Medulla oblongata (tissue), 1 donor: ENCODE results near the gene ELMO1.

Source experiments
- DNase-seq: peaks from one replicate; pipeline ENCODE4 v3.0.0-alpha.2; 2015; ENCODE audit errors: extremely low spot score

ELMO1 gene

GRCh38 chr7:37471619-37472018, 23.0 kb upstream of the ELMO1 start:
- DNase-seq = no peak

- DNase-seq = no peak
Measured at GRCh38 chr7:37467002-37467401, 18.3 kb upstream of the ELMO1 start.

DNA sequence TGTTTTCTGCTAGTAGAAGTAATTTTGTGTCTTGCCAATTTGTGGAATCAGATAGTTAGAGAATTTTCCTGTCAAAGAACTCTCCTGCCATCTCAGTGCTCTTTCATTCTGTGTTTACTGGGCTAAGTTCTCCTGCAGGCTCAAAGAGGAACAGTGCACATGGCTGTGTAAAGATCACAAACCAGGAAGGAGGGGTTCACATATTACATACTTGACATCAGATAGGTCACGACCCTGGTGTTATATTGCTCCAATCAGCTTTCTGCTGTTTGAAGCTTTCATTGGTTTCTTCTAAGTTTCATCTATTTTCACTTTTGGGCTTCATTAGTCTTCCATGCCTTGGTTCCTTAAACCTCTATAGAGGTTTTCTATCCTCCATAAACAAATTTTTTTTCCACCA, 13.5 kb upstream of the ELMO1 start:
- no peak for DNase-seq

GRCh38 chr7:37455081-37455480, 6.4 kb upstream of the ELMO1 start:
- DNase-seq = no peak

- no peak for DNase-seq
Measured at GRCh38 chr7:37452346-37452745, 3.7 kb upstream of the ELMO1 start.

DNA sequence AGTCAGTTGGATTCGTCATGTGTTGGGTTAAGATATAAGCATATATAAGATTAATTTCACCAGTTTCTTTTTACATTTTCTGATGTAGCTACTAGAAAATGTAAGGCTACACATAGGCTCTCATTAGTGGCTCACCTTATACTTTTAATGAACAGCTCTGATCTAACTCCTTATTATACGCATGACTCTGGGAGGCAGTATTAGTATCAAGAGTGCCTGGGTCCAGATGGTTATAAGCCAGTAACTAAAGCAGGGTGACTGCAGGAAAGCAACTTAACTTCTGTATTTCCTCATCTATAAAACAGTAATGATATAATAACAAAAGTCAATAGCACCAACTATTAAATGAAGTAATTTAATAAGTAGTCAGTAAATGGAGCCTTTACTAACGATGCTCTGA, 1.4 kb upstream of the ELMO1 start:
- DNase-seq = peak; percentile 44

GRCh38 chr7:37449621-37450020, 957 bp upstream of the ELMO1 start:
- DNase-seq = peak; percentile 34

GRCh38 chr7:37448011-37448635, 541 bp downstream of the ELMO1 start:
- no peak for DNase-seq

- no peak for DNase-seq
Measured at GRCh38 chr7:37446371-37446770, 2.3 kb downstream of the ELMO1 start.

DNA sequence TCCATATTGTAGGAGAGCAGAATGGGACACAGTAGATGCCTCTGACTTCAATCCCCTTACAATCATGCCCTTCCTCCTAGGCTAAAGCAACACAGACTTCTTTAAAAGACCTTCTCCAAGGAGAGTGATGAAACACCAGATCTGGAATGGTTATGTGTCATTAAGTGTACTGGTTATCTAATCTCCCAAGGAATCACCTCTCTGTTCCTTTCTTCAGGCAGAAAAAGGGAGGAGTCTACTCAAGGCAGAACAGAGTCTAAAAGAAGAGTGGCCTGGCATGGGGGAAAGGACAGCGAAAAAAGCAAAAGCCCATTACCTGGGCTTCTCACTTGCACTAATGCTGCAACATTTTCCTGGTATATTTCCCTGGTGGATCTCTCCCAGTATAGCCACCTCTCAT, 2.9 kb downstream of the ELMO1 start:
- no peak for DNase-seq

GRCh38 chr7:37445064-37445723, 3.5 kb downstream of the ELMO1 start:
- peak; percentile 80 for DNase-seq

GRCh38 chr7:37443627-37444026, 5.0 kb downstream of the ELMO1 start:
- DNase-seq = no peak

DNA sequence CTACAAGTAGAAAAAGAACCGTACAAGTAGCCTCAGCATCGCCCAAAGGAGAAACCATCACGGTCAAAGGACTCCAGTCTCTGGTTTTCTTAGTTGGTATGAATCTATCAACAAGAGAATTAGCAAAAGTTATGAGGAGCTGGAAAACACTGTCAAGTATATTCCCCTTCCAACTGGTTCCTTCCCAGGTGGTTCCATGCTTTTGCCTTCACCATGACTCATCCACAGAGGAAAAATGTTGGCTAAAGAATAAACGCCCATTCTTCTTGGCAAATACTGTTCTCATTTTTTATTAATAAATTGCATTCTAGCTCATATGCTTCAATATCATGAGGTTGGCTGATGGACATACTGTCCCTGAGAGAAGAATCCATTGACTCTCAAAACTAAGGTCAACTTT, 6.4 kb downstream of the ELMO1 start:
- no peak for DNase-seq

DNA sequence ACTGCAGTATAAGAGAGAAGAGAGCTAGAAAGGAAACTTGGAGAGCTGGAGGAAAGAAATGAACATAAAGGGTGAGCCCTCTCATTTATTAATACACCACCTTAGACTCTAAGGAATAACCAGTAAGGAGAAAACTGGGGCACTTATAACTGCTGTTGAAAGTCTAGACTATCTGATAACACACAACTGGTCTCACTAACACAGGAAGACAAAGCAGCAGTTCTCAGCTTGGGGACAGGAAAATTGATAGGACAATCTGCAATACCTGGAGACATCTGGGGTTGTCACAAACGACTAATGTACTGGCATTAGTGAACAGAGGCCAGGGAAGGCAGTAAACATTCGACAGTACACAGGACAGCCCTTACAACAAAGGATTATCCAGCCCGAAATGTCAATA, 6.8 kb downstream of the ELMO1 start:
- DNase-seq = no peak

GRCh38 chr7:37441386-37441760, 7.3 kb downstream of the ELMO1 start:
- no peak for DNase-seq

DNA sequence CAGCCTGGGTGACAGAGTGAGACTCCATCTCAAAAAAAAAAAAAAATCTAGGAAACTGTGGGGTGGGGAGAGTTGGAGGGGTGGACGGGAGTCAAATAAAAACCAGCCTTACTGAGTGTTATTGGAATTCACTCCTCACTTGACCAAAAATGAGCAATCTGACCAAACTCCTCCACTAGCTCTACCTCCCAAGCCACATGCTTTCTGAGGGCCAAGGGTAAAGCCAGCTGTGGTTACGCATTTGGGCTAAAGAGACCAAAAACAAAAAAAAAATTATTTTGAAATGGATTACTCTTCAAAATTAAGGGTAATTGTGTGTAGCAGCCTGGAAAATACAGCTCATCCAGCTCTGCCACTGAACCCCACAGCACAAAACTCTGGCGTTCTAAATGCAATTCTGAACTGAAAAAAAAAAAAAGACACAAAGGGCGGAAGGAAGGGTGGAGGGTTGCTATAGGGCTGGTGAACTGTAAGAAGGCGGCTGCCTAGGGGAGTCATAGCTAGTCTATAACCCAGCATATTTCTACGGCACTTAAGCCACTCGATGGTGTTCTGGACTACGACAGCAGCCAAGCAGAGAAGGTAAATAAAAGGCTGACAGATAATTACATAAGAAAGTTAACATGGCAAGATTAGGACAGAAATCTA, 7.8 kb downstream of the ELMO1 start:
- no peak for DNase-seq

GRCh38 chr7:37439653-37440026, 9.0 kb downstream of the ELMO1 start:
- DNase-seq = no peak

- DNase-seq = no peak
Measured at GRCh38 chr7:37438906-37439652, 9.6 kb downstream of the ELMO1 start.

DNA sequence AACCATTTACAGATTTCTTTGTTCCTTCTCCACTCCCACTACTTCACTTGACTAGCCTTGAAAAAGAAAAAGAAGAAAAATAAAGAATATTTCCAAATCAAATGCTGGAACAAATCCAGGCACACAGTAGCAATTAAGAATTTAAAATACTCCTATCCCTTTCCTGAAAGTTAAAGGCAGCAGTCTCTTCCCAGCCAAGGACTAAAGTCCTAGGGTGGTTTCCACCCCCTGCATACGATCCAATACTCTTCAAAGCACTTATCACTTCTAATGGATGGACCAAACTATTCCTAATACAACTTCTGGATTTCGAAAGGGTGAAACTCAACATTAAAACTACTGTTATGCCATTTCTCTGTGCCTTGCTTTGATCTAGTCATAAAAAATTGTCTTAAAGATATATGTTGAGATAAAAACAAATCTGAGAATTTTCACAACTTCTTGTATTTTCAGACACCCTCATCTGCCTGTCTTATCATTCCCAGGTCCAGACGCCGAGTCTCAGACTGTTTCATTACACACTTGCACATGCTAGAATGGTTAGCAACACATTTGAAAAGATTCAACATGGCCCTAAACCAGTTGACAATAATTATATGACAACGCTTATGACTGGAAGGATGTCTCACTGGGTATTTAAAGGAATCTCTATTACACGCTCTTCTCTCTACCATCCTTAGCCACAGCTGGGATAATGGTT, 13.4 kb downstream of the ELMO1 start:
- no peak for DNase-seq

DNA sequence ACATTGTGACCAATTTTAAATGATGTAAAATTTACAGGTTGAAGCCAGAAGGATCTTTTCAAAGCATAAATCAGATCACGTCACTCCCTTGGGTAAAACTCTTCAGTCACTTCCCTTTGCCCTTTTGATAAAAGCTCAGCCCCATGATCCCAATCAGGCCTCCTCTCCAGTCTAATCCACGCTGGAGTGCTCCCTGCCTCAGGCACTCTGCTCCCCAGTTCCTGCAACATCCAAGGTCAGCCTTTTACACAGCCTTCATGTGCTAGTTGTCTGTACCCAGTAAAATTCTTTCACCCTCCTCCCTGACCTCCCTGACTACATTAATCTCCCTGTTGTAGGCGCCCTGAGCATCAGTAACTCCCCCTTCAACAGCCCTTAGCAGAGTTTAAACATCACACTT, 14.1 kb downstream of the ELMO1 start:
- DNase-seq = no peak

- DNase-seq = no peak
Measured at GRCh38 chr7:37433166-37433565, 15.5 kb downstream of the ELMO1 start.

DNA sequence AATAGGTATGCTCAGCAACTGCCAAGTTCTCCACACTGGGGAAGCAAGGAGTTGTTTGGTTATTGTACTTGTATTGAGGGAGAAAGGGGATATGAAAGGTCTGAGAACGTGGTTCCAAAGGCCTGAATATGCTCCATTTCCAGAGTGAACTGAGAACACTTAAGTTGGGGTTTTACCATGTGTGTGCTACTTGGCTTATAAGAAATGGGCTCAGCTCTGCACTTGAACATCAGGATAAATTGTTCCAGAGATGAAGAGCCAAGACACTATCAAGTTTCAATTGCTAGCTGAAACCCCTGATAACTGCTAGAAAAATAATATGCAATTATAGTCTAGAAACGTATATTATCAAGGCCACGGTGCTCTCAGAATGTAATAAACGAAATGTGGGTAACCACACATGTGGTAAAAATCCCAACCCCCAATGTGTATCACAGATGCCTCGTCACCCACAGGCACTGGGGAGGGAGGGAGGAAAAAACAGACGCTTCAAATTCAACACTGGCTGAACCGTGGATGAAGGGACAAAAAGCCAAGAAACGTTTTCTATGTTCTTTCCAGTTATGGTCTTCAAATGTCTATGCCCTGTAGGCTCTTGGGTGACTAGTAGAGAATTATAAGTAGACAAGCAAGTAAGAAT, 16.3 kb downstream of the ELMO1 start:
- no peak for DNase-seq
